HCEC 1CT (cell line): ENCODE data around the gene SCN8A.
A peak's percentile ranks its signal among the peaks of the same experiment; 100 is the strongest.

Source experiments
- DNase-seq: peaks from one replicate; pipeline ENCODE4 v3.0.0-alpha.2; 2017

Gene SCN8A

DNA sequence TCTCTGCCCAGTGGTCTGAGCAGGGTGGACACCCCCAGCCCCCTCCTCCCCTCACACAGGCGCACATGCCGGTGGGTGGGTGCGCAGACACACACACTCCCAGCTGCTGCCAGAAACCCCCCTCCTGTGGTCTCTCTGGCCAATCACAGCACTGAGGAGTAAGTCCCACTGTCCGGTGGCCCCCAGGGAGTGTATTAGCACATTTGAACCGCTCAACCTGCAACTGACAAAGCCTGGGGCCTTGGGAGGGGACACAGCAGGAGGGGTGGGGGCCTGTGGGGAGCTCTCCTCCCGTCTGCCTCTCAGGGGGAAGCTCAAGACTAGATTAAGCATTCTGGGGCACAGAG lies 245.8 kb downstream of the SCN8A start:
- no peak for DNase-seq

DNA sequence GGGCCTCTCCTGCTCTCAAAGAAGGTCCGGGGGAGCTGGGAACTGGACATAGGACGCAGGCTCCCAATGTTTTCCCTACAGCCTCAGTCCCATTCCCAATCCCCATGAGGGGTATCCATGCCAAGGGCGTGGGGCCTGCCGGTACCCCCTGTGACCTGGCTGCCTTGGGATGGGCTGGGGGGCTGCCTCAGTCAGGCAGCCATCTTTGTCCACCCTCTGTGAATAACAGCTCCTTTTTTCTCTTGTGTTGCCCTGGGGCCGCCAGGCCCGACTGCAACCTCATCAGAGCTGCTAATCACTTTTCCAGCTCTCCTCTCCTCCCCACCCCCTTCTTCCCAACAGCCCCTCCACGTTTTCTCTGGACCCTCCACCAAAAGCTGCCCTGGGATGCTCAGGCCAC lies 246.3 kb downstream of the SCN8A start:
- DNase-seq = no peak

DNA sequence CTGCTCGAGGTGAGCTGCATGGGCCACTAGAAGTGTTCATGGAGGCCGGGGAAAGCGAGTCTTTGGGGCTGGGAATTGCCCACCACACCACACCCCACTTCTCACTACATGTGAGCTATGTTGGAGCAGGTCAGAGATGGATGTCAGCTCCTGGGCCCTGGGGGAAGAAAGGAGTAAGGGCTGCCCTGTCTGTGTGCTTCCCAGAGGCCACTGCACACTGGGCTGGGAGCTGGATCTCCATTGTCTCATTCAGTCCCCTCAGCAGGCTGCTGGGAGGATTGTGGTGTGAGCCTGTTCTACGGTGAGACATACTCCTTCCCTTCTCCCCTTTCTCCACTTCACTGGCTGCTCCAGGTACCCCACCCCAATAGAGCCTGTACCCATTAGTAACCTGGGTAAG lies 247.0 kb downstream of the SCN8A start:
- DNase-seq = no peak

DNA sequence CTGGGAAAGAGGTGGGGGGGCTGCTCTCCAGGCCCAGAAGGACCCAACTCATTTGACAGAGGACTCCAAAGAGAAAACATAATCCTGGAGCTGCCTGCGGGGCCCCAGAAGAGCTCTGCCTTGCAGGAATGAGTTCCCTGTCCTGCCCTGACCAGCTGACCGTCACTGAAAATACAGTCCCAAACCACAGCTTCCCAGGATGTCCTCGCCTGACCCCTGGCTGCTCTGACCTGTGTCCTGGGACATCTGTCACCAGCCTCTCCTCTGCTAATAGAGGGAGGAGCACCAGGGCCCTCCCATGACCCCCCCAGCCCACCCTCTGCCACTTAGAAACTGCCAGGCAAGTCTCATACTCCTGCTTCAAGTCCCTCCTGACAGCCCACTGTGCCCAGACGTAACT lies 247.7 kb downstream of the SCN8A start:
- no peak for DNase-seq

DNA sequence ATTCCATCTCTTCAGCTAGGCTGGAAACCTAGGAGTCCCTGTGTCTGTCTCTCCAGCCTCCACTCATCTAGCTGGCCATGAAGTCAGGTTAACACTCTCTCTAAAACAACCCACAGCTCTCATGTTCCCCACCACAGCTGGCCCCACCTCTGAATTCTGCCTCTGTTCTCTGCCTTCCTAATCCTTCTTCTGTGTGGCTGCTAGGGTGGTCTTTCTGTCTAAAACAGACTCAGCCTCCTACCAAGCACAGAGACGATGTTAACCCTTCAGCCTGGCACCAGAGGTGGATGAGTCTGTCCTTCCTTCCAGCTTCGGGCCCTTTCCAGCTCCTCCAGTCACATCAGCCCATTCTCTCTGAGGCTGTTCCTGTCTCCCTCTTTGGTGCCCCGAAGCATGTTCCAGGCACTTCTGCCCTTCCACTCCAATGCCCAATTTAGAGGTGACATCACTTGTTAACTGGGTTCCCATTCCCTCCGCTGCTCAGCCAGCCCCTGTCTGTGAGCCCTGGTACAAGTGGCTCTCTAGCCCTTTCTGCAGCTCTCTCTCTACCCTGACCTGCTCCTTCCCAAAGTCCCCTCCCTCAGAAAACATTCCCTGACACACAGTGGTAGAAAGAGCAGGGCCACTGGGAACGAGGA lies 248.4 kb downstream of the SCN8A start:
- no peak for DNase-seq

DNA sequence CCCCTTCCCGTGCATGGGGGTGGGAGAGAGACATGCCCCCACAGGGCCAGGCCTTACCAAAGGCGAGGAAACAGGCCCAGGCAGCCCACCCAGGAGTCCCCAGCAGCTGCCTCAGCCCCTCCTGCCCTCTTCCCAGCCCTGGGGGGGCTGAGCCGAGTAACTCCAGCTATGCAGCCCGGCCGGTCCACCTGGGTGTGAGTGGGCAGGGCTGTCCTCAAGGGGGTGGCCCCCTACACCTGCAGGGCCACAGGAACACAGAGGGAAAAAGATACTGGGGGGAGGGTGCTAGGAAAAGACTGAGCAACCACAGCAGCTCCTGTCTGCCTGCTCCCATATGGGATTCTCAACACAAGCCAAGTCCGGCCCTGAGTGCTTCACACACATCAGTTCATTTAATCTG lies 249.9 kb downstream of the SCN8A start:
- no peak for DNase-seq

DNA sequence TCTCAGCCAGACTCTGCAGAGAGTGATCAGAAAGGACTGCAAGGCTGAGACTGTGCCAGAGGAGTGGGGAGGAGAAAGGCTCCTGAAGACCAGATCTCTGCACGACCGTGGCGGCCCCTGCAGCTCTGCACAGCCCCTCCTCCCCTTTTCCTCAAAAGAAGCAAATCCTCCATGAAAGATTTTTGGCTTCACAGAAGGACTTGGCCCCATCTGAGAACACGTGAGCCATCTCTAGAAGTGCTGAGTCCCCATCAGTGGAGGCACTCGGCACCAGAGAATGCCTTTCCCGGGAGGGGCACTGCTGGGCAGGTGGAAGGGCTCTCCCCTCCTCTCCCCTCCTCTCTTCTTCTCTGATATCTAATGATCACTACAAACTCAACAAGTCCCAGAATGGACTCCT lies 250.7 kb downstream of the SCN8A start:
- DNase-seq = no peak

DNA sequence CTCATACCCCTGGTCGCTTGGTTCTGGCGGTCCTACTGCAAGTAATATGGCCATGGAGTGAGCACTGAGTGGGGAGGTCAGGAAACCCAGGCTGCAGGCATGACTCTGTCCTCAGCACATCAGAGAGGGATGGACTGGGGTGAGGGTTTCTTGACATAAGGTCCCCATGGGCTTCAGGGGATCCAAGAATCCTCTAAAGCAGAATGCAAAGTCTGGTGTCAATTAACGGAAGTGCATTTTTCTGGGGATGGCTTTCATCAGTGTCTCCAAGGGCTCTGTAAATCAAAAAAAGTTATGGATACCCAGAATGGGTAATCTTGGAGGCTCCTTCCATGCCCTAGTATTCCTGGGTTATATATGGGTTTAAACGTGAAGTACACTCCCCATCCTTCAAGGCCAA lies 253.8 kb downstream of the SCN8A start:
- no peak for DNase-seq

DNA sequence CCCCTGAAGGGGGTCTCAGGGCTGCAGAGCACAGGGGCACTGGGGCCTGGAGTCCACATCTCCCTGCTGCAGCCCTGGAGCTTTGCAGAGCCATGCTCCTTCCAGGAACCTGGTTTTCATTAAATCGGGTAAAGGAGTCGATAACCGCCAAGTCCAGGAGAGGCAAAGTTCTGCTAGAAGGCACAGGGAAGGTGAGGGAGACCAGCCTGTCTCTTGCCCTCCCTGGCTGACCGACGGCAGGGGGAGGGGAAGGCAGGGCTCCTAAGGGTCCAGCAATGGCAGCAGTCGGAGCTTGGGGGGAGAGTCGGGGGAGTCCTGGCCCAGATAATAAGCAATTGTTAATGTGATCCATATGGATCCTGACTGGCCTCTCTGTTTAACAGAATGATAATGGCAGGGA lies 254.4 kb downstream of the SCN8A start:
- no peak for DNase-seq

DNA sequence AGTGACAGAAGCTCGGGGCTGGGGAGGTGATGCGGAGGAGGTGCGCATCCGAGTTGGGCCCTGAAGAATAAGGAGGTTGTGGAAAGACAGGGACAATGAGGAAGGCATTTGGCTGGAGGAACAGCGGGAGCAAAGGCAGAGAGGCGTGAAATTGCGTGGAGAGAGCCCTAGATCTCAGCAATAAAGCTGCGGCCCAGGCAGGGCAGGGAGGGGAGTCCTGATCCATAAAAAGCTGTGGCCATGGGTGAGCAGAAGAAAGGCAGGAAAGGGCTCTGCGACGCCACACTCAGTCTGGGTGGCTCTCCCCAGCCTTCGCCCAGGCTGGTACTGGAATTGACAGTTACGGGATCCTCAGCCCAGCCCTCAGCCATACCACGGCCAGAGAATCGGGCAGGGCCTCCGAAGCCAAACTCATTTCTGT lies 255.2 kb downstream of the SCN8A start:
- DNase-seq = no peak

DNA sequence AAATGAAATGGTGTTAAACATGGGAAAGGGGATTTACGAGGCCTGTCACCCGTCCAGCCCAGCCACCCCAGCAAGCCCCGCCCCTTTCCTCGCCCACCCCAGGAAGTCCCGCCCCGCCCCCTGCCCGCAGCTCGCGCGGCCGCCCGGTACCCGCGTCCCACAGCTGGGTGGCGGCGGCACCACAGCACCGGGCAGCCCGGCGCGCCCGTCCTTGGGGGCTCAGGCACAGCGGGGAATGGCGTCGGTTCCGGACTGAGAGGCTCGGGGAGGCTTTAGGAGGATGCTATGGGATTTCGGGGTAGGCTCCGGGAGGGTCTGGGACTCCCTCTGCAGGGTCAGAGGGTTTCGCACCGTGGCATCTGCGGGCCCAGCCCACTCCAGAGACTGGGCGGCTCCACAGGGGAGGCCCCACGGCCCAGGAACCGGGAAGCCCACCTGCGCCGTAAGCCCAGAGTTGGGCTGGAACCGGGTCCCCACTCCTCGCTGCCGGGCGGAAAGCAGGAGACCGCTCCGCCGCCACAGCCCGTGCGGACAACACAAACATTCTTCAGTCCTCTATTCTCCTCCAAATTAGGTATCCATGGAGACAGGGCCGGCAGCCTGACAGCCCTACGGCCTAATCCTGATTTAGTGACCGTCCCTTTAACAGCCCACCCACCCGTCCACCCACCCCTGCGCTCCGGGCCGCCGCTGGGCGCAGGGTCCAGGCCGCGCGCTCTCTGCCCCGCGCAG lies 256.0 kb downstream of the SCN8A start:
- no peak for DNase-seq

DNA sequence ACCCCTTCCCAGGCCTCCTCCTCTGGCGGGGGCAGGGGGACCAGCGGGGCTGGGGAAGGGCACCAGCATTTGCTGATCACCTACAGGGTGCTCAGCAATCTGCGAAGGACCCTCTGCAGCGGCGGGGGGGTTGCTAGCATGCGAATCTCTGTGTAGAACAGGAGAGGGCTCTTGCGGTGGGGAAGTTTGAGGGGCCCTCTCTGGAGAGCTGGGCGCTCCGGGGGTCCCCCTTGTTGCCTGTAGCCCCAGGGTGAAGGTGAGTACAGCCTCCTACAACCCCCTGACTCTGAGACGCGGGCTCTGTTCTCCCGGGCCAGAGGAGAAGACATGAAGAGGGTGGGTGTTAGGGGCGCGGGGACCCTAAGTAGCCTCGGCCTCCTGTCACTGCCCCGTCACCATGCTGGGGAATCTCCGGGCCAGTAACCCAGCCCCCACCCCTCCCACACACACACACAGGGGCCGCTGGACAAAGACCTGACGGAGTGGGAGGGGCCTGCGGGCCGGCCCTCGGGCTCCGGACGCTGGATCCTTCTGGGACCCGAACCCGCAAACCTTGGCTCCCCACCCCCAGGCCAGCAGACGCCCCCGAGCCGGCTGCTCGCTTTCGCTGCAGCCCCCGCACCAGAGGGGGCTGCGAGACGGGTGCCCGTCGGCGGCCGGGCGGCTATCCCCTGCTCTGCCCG lies 256.8 kb downstream of the SCN8A start:
- DNase-seq = no peak

DNA sequence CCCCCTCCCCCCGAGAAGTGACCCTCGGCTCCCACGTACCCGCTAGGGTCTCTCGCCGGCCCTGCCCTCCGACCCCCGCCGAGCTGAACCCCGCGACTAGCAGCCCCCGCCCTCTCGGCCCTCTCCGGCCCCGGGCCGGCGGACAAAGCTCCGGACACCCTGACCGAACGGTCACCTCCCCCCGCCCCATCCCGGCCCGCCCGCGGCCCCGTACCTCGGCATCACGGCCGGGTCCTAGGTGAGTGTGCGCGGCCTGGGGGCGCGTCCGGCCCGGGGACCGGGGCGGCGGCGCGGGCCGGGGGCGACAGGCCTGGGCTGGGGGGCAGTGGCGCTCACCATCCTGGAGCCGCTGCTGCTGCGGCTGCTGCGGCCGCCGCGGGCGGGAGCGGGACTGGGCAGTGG lies 257.3 kb downstream of the SCN8A start, which contains the start of gene FIGNL2:
Gene FIGNL2, minus strand, starts transcription at position 393 of the 402 bp plus-strand sequence. CDS start 26,305 bp downstream, outside the sequence.
- DNase-seq = no peak

DNA sequence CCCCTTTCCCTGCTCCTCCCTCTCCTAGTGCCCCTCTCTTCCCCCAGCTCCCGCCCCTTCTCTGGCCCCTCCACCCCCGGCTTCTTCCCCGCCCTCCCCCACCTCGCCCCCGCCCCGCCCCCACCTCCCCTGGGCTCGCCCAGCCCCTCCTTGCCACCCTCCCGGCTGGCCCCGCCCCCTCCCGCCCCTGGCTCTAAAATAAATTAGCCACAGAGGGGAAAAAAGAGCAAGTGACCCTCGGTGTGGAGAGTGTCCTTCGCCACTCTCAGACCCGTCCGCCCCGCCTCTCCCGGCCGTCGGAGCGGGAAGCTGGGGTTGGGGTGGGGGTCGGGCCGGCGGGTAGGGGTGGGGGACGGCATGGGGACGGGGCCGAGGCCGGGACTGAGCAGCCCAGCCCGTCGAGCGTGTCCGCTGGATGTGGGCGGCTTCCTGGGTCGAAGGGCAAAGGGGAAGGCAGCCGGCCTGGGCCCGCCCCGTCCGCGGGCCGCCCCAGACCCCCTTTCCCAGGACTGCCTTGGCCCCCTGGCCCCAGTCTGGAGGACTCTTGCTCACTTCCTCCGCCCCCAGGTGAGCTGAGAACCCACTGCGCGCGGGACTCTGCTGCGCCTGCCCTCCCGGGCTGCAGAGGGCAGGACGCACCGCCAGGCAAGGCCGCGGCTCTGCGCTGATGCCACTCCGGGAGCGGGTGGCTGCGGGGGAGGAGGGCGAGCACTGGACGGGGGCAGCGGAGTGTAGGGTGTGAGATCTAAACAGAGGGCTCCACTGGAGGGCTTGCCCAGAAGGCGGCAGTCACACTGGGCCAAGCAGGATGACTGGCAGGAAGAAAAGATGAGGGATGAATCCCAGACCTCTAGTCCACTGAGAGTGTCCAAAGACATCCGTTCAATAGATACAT lies 258.1 kb downstream of the SCN8A start:
- no peak for DNase-seq

DNA sequence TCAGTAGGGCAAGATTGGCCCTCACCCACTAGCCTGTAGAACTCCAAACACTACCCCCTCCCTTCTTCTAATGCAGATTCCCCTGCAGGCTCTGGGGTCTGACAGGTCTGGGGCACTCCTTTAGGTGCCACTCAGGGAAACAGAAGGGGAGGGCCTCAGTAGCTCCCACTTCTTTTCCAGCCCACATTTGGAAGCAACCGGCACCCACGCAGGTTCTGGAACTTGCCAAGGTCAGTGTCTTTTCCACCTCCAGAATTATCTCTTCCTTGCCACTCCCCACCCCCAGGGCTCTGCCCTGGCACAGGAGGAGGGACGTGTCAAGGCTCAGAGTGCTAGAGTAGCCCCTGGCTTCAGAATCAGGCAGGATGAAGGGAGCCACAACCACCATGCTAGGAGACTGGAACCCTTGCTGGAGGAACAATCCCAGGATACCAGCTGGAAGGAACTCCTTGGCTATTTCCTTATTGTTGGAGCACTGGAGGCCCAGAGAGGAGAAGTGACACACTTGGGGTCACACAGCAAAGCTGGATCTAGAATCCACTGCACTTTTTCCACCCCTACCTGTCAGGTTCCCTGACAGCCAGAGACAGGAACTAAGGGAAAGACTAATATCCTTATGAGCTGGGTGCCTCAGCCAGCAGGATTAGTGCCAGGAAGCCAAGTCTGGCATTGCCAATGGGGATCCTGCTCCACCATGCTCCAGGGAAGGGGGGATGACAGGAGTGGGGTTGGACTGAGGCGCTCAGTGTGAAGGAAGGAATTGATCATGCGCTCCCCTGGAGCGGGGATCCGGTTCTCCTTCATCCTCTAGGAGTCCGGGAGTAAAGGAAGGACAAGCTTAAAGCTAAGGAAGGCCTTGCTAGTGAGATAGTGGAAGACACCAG lies 259.3 kb downstream of the SCN8A start:
- no peak for DNase-seq

DNA sequence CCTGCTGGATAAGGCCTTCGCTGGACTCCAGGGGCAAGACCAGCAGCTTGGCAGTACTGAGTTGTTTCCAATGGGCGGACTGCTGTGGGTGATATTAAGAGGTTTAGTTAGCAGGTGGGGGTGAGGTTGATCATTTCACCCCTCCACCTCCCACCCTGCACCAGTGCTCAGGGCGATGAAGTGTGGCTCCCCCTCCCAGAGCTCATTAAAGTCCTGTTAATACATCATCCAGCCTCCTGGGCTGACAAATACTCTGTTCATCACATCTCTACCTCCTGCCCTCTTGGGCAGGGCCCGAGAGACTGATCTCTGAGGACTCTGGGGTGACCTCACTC lies 259.9 kb downstream of the SCN8A start:
- no peak for DNase-seq

DNA sequence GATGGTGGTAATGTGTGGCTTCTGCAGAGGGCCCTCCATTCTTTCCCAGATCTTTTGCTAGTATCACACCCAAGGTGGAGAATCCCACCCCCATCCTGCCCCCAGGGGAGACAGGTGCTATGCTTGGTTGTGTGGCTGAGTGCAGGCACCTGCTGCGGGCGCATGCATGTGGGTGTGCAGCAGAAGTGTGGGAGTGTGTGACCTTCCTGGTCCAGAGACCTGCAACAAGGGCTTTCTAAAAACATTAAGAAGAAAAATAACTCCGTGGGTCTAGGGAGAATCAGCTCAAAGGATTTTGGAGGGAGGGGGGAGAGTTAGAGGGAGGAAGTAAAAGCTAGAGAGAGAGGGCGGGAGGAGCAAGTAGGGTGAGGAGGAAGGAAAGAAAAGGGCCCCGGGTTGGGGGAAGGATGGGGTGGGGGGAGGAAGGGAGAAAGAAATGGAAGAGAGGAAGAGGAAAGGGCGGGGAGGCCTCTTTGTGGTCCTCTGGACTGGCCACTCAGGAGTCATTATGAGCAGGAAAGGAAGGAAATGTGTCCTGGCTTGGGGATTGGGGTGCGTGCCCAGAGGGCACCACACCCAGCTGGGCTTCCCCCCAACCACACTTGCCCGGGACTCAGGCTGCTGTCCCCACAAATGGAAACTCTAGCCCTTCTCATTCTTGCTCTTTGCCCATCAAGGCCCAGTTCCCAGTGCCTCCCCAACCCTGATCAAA lies 260.5 kb downstream of the SCN8A start:
- DNase-seq = no peak

DNA sequence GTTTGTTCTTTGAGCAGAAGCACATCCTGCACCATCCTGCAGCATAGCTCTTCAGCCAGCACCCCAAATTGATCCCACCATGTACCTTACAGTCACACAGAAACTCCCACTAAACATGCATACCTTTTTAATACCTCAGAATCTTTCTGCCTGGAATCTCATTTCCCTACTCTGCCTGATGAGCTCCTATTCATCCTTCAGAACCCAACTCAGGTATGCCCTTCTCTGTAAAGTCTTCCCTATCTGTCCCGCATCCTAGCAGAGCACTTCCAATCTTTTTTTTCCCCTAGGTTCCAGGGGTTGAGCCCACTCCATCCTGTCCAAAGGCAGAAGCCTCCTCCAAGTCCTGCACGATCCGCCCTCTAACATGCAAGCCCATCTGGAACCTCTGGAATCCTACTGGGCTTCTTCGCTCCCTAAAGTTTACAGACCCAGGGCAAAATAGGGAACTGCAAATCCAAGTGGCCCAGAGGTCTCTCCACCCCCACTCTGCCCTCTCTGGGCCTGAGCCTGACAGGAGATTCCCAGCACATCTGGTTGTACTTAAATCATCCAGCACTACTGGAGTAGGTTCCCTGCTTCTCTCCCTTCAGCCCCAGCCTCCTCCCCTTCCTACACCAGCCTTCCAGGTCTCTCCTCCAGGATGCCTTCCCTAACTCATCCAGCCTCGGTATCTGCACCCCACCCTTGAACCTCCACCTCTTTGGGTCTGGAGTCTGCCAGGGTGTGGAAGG lies 261.5 kb downstream of the SCN8A start:
- no peak for DNase-seq

DNA sequence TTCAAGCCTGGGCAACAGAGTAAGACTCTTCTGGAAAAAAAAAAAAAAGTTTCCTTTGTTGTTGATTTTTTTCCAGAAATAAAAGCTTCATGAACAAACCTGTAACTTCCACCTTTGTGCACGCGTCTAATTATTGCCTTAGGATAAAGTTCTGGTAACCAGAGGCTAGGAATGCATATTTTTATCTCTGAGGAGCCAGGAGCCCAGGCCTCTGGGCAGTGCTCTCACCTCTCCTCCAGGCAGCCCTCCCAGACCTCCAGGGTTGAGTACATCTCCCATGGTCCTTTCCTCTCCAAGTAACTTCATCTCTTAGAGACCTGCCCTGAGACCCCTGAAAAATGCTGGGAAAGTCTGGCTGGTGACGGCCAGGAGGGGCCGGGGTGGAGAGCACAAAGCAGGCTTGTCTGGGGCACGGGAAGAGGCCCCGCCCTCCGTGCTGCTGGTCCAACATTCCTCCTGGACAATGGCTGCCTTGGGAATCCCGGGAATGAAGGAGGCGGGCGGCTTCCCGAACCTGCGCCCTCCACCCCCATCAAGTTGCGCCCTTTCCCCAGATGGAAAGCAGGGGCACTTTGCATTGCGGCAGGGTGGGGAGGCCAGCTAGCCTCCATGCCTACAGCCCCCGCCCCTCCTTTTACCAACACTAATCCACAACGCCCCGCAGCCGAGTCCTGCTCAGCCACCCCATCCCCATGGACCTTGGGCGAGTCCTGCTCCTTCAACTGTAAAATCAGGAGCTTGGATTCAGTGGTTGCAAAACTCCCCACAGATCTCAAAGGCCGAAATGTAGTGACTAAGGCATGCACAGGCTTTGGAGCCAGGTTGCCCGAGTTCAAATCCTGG lies 264.8 kb downstream of the SCN8A start:
- peak; percentile 30 for DNase-seq

DNA sequence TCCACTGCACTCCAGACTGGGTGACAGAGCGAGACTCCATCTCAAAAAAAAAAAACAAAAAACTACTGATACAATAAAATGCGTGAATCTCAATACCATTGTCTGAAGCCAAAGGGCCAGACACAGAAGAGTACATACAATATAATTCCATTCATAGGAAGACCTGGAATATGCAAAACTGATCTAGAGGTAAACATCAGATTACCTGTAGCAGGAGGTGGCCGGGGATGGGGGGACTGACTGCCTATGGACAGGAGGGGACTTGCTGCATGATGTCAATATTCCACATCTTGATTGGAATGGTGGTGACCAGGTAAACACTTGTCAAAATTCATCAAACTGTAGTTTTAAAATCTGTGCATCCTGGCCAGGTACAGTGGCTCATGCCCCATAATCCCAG lies 270.0 kb downstream of the SCN8A start:
- no peak for DNase-seq
